B cell (primary cell): ENCODE data around the gene CREB5. TPM values are rescaled to one million over a fixed set of nuclear protein-coding genes. Genes with fewer than 3 reads are reported as not detected.

Experiments used
- ATAC-seq: fragments of 200-7000 bp; cut with Tn5 transposase; one replicate; pipeline ENCODE4 v1.10.0; 2021; ENCODE audit warnings: low read depth, mild to moderate bottlenecking, moderate number of reproducible peaks, moderate library complexity
- CTCF ChIA-PET: fragments of 350-600 bp; sonication (Branson Sonifier 250); formaldehyde crosslinking; loops from one replicate; lab custom pipeline; 2021; ENCODE audit warnings: antibody characterized with exemption, inconsistent platforms; lab: Charles Lee
- POLR2A ChIA-PET: fragments of 350-600 bp; sonication (Branson Sonifier 250); formaldehyde crosslinking; loops from one replicate; lab custom pipeline; 2021; ENCODE audit warnings: antibody characterized with exemption; lab: Charles Lee
- DNase-seq: peaks from one replicate; pipeline ENCODE4 v3.0.0; 2013
- H2AFZ ChIP-seq: 2 replicates; pipeline ENCODE4 v1.6.1; 2012; ENCODE audit warnings: mild to moderate bottlenecking, low read depth, low read length; ENCODE audit not compliant: insufficient read depth, poor library complexity, severe bottlenecking
- H3K27ac ChIP-seq, 2 donors: 1 replicate in 1 of 2; 2 replicates in 1 of 2; pipeline ENCODE4 v1.5.1; 2012 to 2013; ENCODE audit warnings: low read length in 2 of 2, mild to moderate bottlenecking in 2 of 2, moderate library complexity in 1 of 2
- H3K27me3 ChIP-seq, 4 experiments: fragments of 200-600 bp in 1 of 4; sonication (generic) in 1 of 4; replicated peaks in 1 of 4; 1 replicate in 2 of 4; 2 replicates in 2 of 4; pipeline versions ENCODE4 v1.6.1 to v1.7.0; 2013 to 2016; ENCODE audit warnings: low read length in 3 of 4, mild to moderate bottlenecking in 2 of 4, mixed read lengths in 1 of 4, moderate library complexity in 1 of 4; ENCODE audit not compliant: insufficient read depth in 4 of 4, control insufficient read depth in 3 of 4; ENCODE audit errors: control extremely low read depth in 1 of 4
- H3K36me3 ChIP-seq, 2 experiments: replicated peaks in 1 of 2; 1 replicate in 1 of 2; 2 replicates in 1 of 2; pipeline versions ENCODE4 v1.6.1 to v1.7.1; 2013; ENCODE audit warnings: low read length in 1 of 2; ENCODE audit not compliant: insufficient read depth in 2 of 2, control insufficient read depth in 1 of 2; ENCODE audit errors: control extremely low read depth in 1 of 2, extremely low read depth in 1 of 2
- H3K4me1 ChIP-seq, 2 donors: fragments of 200-600 bp in 1 of 2; sonication (generic) in 1 of 2; 1 replicate in 1 of 2; 2 replicates in 1 of 2; pipeline versions ENCODE4 v1.5.1 to v1.6.1; 2013 to 2017; ENCODE audit warnings: low read length in 2 of 2; ENCODE audit not compliant: control insufficient read depth in 2 of 2, insufficient read depth in 2 of 2
- H3K4me2 ChIP-seq: replicated peaks from 2 replicates; pipeline ENCODE3; 2012; ENCODE audit warnings: mild to moderate bottlenecking, low read depth, low read length; ENCODE audit not compliant: poor library complexity, severe bottlenecking
- H3K4me3 ChIP-seq, 5 experiments: fragments of 200-600 bp in 1 of 5; sonication (generic) in 1 of 5; 1 replicate in 3 of 5; 2 replicates in 2 of 5; pipeline versions ENCODE4 v1.5.1 to v1.7.0; 2011 to 2016; ENCODE audit warnings: low read length in 4 of 5, mild to moderate bottlenecking in 4 of 5, low read depth in 2 of 5, control low read depth in 1 of 5, moderate library complexity in 1 of 5; ENCODE audit not compliant: insufficient read depth in 1 of 5; ENCODE audit errors: control extremely low read depth in 1 of 5, extremely low read depth in 1 of 5
- H3K79me2 ChIP-seq: fragments of 200-600 bp; sonication (generic); one replicate; pipeline ENCODE4 v1.6.0; 2016; ENCODE audit warnings: low read length; ENCODE audit not compliant: control insufficient read depth, insufficient read depth
- H3K9ac ChIP-seq: fragments of 200-600 bp; sonication (generic); 2 replicates; pipeline ENCODE4 v1.6.1; 2017; ENCODE audit warnings: mild to moderate bottlenecking, low read length, moderate library complexity
- H3K9me3 ChIP-seq, 3 donors: one replicate each; pipeline versions ENCODE4 v1.6.1 to v1.7.1; 2013; ENCODE audit warnings: low read length in 2 of 3; ENCODE audit not compliant: control insufficient read depth in 2 of 3, insufficient read depth in 1 of 3; ENCODE audit errors: control extremely low read depth in 1 of 3
- H4K20me1 ChIP-seq: 2 replicates; pipeline ENCODE4 v1.6.0; 2012; ENCODE audit warnings: mild to moderate bottlenecking, low read length; ENCODE audit not compliant: insufficient read depth, control insufficient read depth, poor library complexity, severe bottlenecking
- H3K27ac Mint-ChIP-seq: one replicate; pipeline ENCODE4 v1.8.0; 2021; ENCODE audit warnings: mixed read lengths
- H3K27me3 Mint-ChIP-seq: one replicate; pipeline ENCODE4 v1.8.0; 2021; ENCODE audit warnings: mixed read lengths
- H3K4me1 Mint-ChIP-seq: one replicate; pipeline ENCODE4 v1.8.0; 2021; ENCODE audit warnings: mixed read lengths
- H3K4me3 Mint-ChIP-seq: one replicate; pipeline ENCODE4 v1.8.0; 2021; ENCODE audit warnings: mixed read lengths
- H3K9me3 Mint-ChIP-seq: one replicate; pipeline ENCODE4 v1.8.0; 2022; ENCODE audit warnings: mixed read lengths; ENCODE audit not compliant: insufficient read depth
- CTCF ChIP-seq: fragments of 200-600 bp; IDR thresholded peaks from one replicate; pipeline ENCODE4 v1.8.0; 2022; ENCODE audit warnings: antibody characterized with exemption, mild to moderate bottlenecking
- EZH2 ChIP-seq: IDR thresholded peaks from 2 replicates; pipeline ENCODE4 v1.6.1; 2012; ENCODE audit warnings: borderline replicate concordance, low read depth, mild to moderate bottlenecking, moderate library complexity, low read length; ENCODE audit not compliant: insufficient read depth, poor library complexity, severe bottlenecking
- WGBS: methylation state at CpG from one replicate; pipeline ENCODE4 v1.1.5; 2013; ENCODE audit warnings: missing lambda C conversion rate; ENCODE audit not compliant: insufficient coverage; 5-methylcytosine and 5-hydroxymethylcytosine counted together
- intact Hi-C: fragments of 100-400 bp; cut with micrococcal nuclease; formaldehyde crosslinking; loops from one replicate; pipeline ENCODE4 v1.10.0; 2022
- polyA plus RNA-seq: library from polyadenylated mRNA; depleted of rRNA; stranded (reverse); fragments of >200 nt; gene quantifications from 2 replicates; pipeline ENCODE4 v1.2.3, GENCODE V29; 2012
- total RNA-seq, 2 donors: library from RNA; stranded (reverse); fragments of 120-200 nt in 1 of 2; gene quantifications; 1 replicate in 1 of 2; 2 replicates in 1 of 2; pipeline versions ENCODE4 v1.2.3 to v1.2.4, GENCODE V29; 2013 to 2022

CREB5 gene
- total and polyA plus RNA-seq, 2 donors (not counting 1 experiment from before 2014, with no cell fraction given), result 0.05 to 0.95 TPM

GRCh38 chr7:28705350-28705749 lies 293.0 kb downstream of the CREB5 start:
- DNase-seq, result peak; percentile 26
- Histone ChIP-seq H3K9ac (peak overlapping the region; percentile 46), H3K9me3 (peaks cover 0 to 2% (median 0%) of the 10 kb centered on the region in 3 donors), H3K4me3 (no peak overlapping the region), H3K4me2 (peak overlapping the region; percentile 49), H3K36me3 (no peaks in the 10 kb centered on the region), H3K27me3 (no peaks in the 10 kb centered on the region), H2AFZ (no peak overlapping the region), H3K79me2 (no peaks in the 10 kb centered on the region), H3K4me1 (peaks cover 11 to 21% of the 10 kb centered on the region in 2 donors), H4K20me1 (no peaks in the 10 kb centered on the region), H3K27ac (no peak overlapping the region)
- peaks cover 5% of the 10 kb centered on the region for H3K27me3 Mint-ChIP-seq
- no CpG with 5 or more reads among the region's 2 CpGs for whole genome bisulfite sequencing
- ATAC-seq, result peak; percentile 63
- POLR2A ChIA-PET, result interaction anchor here (0.5 kb wide), 1 partner anchor 1640 kb away, joined by 9 read pairs; no protein-coding TSS in a partner anchor
- CTCF ChIA-PET, result interaction anchor here (0.6 kb wide), 1 partner anchor 24 kb away, joined by 6 read pairs; no protein-coding TSS in a partner anchor
- no peak for TF ChIP-seq EZH2
- TF ChIP-seq CTCF, result no peak
- H3K4me3 Mint-ChIP-seq, result peak overlapping the region; percentile 56
- H3K27ac Mint-ChIP-seq, result no peak overlapping the region
- no peaks in the 10 kb centered on the region for H3K9me3 Mint-ChIP-seq
- peaks cover 18% of the 10 kb centered on the region for H3K4me1 Mint-ChIP-seq
- intact Hi-C loops, result no loop called here

GRCh38 chr7:28706584-28706983 lies 294.3 kb downstream of the CREB5 start:
- Histone ChIP-seq H3K79me2 (no peaks in the 10 kb centered on the region), H2AFZ (no peak overlapping the region), H3K4me2 (no peak overlapping the region), H3K36me3 (no peaks in the 10 kb centered on the region), H3K4me3 (no peak overlapping the region), H4K20me1 (no peaks in the 10 kb centered on the region), H3K9ac (no peak overlapping the region), H3K27ac (no peak overlapping the region), H3K27me3 (no peaks in the 10 kb centered on the region), H3K4me1 (peaks cover 11 to 18% of the 10 kb centered on the region in 2 donors), H3K9me3 (peaks cover 0 to 2% (median 0%) of the 10 kb centered on the region in 3 donors)
- H3K4me3 Mint-ChIP-seq, result no peak overlapping the region
- H3K4me1 Mint-ChIP-seq, result peaks cover 18% of the 10 kb centered on the region
- no CpG with 5 or more reads among the region's 1 CpG for WGBS
- DNase-seq (no peak), ATAC-seq (no peak)
- H3K27me3 Mint-ChIP-seq, result peaks cover 5% of the 10 kb centered on the region
- intact Hi-C loops, result no loop called here
- no peaks in the 10 kb centered on the region for H3K9me3 Mint-ChIP-seq
- CTCF ChIA-PET, result no interaction called here
- no peak overlapping the region for H3K27ac Mint-ChIP-seq
- TF ChIP-seq EZH2, result no peak
- TF ChIP-seq CTCF, result no peak
- POLR2A ChIA-PET, result no interaction called here
